Measurements from ENCODE around the gene IFT27.

The IFT27 gene

GRCh38 chr22:36727927-36728488, 47.9 kb downstream of the IFT27 start:
- no peak for DNase-seq (ENCODE audit: low read depth)
- TF ChIP-seq CTCF (IDR thresholded peaks at IDR 0.05; ENCODE audit: low read depth, low read length) (no peak), POLR2A (IDR thresholded peaks at IDR 0.05; ENCODE audit: extremely low read depth, insufficient read length) (no peak), MYC (IDR thresholded peaks at IDR 0.05; ENCODE audit: low read depth, low read length) (no peak), MAX (IDR thresholded peaks at IDR 0.05; ENCODE audit: low read depth, low read length) (no peak)
- no peak overlapping the region for H3K4me3 ChIP-seq (ENCODE audit: low read depth, low read length)

GRCh38 chr22:36727110-36727509, 48.8 kb downstream of the IFT27 start:
- TF ChIP-seq POLR2A (IDR thresholded peaks at IDR 0.05; ENCODE audit: extremely low read depth, insufficient read length) = no peak
- TF ChIP-seq MAX (IDR thresholded peaks at IDR 0.05; ENCODE audit: low read depth, low read length) = no peak
- no peak for TF ChIP-seq MYC (IDR thresholded peaks at IDR 0.05; ENCODE audit: low read depth, low read length)
- TF ChIP-seq CTCF (IDR thresholded peaks at IDR 0.05; ENCODE audit: low read depth, low read length) = no peak
- H3K4me3 ChIP-seq (ENCODE audit: low read depth, low read length) = no peak overlapping the region
- DNase-seq (ENCODE audit: low read depth) = no peak

GRCh38 chr22:36726007-36726380, 49.9 kb downstream of the IFT27 start:
- DNase-seq (ENCODE audit: low read depth) = no peak
- TF ChIP-seq POLR2A (IDR thresholded peaks at IDR 0.05; ENCODE audit: extremely low read depth, insufficient read length) (no peak), MYC (IDR thresholded peaks at IDR 0.05; ENCODE audit: low read depth, low read length) (no peak)

GRCh38 chr22:36725366-36726006, 50.4 kb downstream of the IFT27 start:
- TF ChIP-seq MYC (IDR thresholded peaks at IDR 0.05; ENCODE audit: low read depth, low read length) (no peak), POLR2A (IDR thresholded peaks at IDR 0.05; ENCODE audit: extremely low read depth, insufficient read length) (no peak), MAX (IDR thresholded peaks at IDR 0.05; ENCODE audit: low read depth, low read length) (no peak), CTCF (IDR thresholded peaks at IDR 0.05; ENCODE audit: low read depth, low read length) (no peak)
- H3K4me3 ChIP-seq (ENCODE audit: low read depth, low read length) = no peak overlapping the region
- DNase-seq (ENCODE audit: low read depth) = no peak

More at GRCh38 chr22:36726007-36726380, 49.9 kb downstream of the IFT27 start:
- H3K4me3 ChIP-seq (ENCODE audit: low read depth, low read length) = no peak overlapping the region

GRCh38 chr22:36724836-36725235, 51.1 kb downstream of the IFT27 start:
- H3K4me3 ChIP-seq (ENCODE audit: low read depth, low read length) = no peak overlapping the region
- no peak for DNase-seq (ENCODE audit: low read depth)
- TF ChIP-seq MAX (IDR thresholded peaks at IDR 0.05; ENCODE audit: low read depth, low read length) (no peak), MYC (IDR thresholded peaks at IDR 0.05; ENCODE audit: low read depth, low read length) (no peak), POLR2A (IDR thresholded peaks at IDR 0.05; ENCODE audit: extremely low read depth, insufficient read length) (no peak), CTCF (IDR thresholded peaks at IDR 0.05; ENCODE audit: low read depth, low read length) (no peak)

GRCh38 chr22:36722055-36722454, 53.9 kb downstream of the IFT27 start:
- TF ChIP-seq MYC (IDR thresholded peaks at IDR 0.05; ENCODE audit: low read depth, low read length) (no peak), MAX (IDR thresholded peaks at IDR 0.05; ENCODE audit: low read depth, low read length) (no peak), CTCF (IDR thresholded peaks at IDR 0.05; ENCODE audit: low read depth, low read length) (no peak), POLR2A (IDR thresholded peaks at IDR 0.05; ENCODE audit: extremely low read depth, insufficient read length) (no peak)
- H3K4me3 ChIP-seq (ENCODE audit: low read depth, low read length) = no peak overlapping the region
- no peak for DNase-seq (ENCODE audit: low read depth)
